Activated CD8-positive, alpha-beta memory T cell treated with anti-CD3 and anti-CD28 coated beads, Interleukin-2, amount 50 U/mL, for 24 hours (primary cell): Measurements from ENCODE around the gene CMTR1.
A peak's percentile ranks its signal among the peaks of the same experiment; 100 is the strongest.
"Not testable (repeated sequence)": the region's sequence is repeated elsewhere in the genome, so short reads cannot be mapped to it uniquely, and the experiment has no call there.

Source experiments
- DNase-seq: peaks from one replicate; pipeline ENCODE4 v3.0.0-alpha.2; 2020; ENCODE audit errors: extremely low read depth

CMTR1 gene

GRCh38 chr6:37433657-37434271, 743 bp downstream of the CMTR1 start:
- DNase-seq, result peak; percentile 6

- DNase-seq, result no peak
Measured at GRCh38 chr6:37435373-37435772, 2.4 kb downstream of the CMTR1 start.

- no peak for DNase-seq
Measured at GRCh38 chr6:37435816-37436215, 2.8 kb downstream of the CMTR1 start.

GRCh38 chr6:37438930-37439329, 5.9 kb downstream of the CMTR1 start:
- DNase-seq, result no peak

- DNase-seq, result no peak
Measured at GRCh38 chr6:37441651-37442050, 8.6 kb downstream of the CMTR1 start.

GRCh38 chr6:37442416-37443215, 9.6 kb downstream of the CMTR1 start:
- no peak for DNase-seq

GRCh38 chr6:37443216-37443542, 10.2 kb downstream of the CMTR1 start:
- DNase-seq, result not testable (repeated sequence)

GRCh38 chr6:37449984-37450383, 17.0 kb downstream of the CMTR1 start:
- DNase-seq, result no peak

- no peak for DNase-seq
Measured at GRCh38 chr6:37451441-37452193, 18.6 kb downstream of the CMTR1 start.

- DNase-seq, result no peak
Measured at GRCh38 chr6:37452522-37452921, 19.5 kb downstream of the CMTR1 start.

GRCh38 chr6:37454420-37455140, 21.6 kb downstream of the CMTR1 start:
- DNase-seq, result no peak

- no peak for DNase-seq
Measured at GRCh38 chr6:37456126-37456525, 23.1 kb downstream of the CMTR1 start.

- DNase-seq, result no peak
Measured at GRCh38 chr6:37456816-37457560, 24.0 kb downstream of the CMTR1 start.

- DNase-seq, result no peak
Measured at GRCh38 chr6:37459981-37460800, 27.2 kb downstream of the CMTR1 start.

GRCh38 chr6:37460805-37461204, 27.8 kb downstream of the CMTR1 start:
- no peak for DNase-seq

GRCh38 chr6:37463110-37463509, 30.1 kb downstream of the CMTR1 start:
- no peak for DNase-seq

- DNase-seq, result no peak
Measured at GRCh38 chr6:37467718-37468117, 34.7 kb downstream of the CMTR1 start.

- DNase-seq, result no peak
Measured at GRCh38 chr6:37473364-37474095, 40.5 kb downstream of the CMTR1 start.

- DNase-seq, result no peak
Measured at GRCh38 chr6:37474316-37474715, 41.3 kb downstream of the CMTR1 start.

- no peak for DNase-seq
Measured at GRCh38 chr6:37477191-37477590, 44.2 kb downstream of the CMTR1 start.
